GM12892 (cell line): ENCODE results near the gene CFAP69.
A peak's percentile ranks its signal among the peaks of the same experiment; 100 is the strongest.
"Not testable (repeated sequence)": the region's sequence is repeated elsewhere in the genome, so short reads cannot be mapped to it uniquely, and the experiment has no call there.

ENCODE experiments used
- DNase-seq: peaks from one replicate; pipeline ENCODE4 v3.0.0; 2011; ENCODE audit not compliant: insufficient read length
- FAIRE-seq: peaks from 2 replicates; lab custom pipeline; 2011; peaks lifted over from hg19 to GRCh38; lab: Jason Lieb, UNC
- POLR2A ChIP-seq: IDR thresholded peaks from 2 replicates; pipeline ENCODE4 v1.6.1; 2011; ENCODE audit warnings: low read depth, low read length, control low read depth
- POLR2AphosphoS5 ChIP-seq: IDR thresholded peaks from 2 replicates; pipeline ENCODE4 v1.6.1; 2011; ENCODE audit warnings: low read depth, low read length, control low read depth
- TAF1 ChIP-seq: IDR thresholded peaks from 2 replicates; pipeline ENCODE4 v1.6.1; 2011; ENCODE audit warnings: low read depth, mild to moderate bottlenecking, control low read depth, low read length, borderline replicate concordance

Gene CFAP69

GRCh38 chr7:90320801-90321494 lies 76.0 kb downstream of the CFAP69 start, which contains the start of gene FAM237B:
TSS of gene FAM237B (minus strand) at chr7:90321304. CDS start at chr7:90319748, 1,556 bp downstream.
- TF ChIP-seq TAF1 (no peak), POLR2AphosphoS5 (no peak), POLR2A (no peak)
- no peak for FAIRE-seq
- no peak for DNase-seq

- DNase-seq (no peak), FAIRE-seq (no peak)
- TF ChIP-seq TAF1 (no peak), POLR2AphosphoS5 (no peak), POLR2A (no peak)
Observed at GRCh38 chr7:90322837-90323236, 77.9 kb downstream of the CFAP69 start.

DNA sequence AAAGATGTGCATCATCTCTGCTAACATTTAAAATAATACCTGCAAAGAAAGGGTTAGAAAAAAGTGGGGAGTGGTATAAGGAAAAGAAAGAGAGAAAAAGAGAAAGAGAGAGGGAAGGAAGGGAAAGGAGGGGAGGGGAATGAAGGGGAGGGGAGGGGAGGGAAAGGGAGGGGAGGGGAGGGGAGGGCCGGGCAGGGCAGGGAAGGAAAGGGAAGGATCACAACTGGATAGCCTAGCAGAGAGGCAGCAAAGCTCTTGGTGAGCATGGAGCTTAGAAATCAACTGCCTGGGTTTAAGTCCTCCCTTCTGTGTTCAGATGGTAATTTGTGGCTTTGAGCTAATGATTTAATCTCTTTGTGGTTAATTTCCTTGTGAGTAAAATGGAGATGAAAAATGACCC lies 81.5 kb downstream of the CFAP69 start:
- FAIRE-seq (no peak), DNase-seq (no peak)
- no peak for TF ChIP-seq POLR2AphosphoS5
- no peak for TF ChIP-seq TAF1
- no peak for TF ChIP-seq POLR2A

DNA sequence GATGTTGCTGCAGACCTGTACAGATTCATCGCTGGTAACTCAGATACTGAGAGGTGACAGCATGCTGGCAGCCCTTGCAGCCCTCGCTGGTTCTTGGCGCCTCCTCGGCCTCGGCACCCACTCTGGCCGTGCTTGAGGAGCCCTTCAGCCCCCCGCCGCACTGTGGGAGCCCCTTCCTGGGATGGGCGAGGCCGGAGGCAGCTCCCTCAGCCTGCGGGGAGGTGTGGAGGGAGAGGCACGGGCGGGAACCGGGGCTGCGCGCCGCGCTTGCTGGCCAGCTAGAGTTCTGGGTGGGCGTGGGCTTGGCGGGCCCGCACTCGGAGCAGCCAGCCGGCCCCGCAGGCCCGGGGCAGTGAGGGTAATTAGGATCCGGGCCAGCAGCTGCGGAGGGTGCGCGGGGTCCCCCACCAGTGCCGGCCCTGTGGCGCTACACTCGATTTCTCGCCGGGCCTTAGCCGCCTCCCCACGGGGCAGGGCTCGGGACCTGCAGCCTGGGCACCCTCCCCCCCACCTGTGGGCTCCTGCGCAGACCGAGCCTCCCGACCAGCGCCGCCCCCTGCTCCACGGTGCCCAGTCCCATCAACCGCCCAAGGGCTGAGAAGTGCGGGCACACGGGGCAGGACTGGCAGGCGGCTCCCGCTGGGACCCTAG lies 89.3 kb downstream of the CFAP69 start:
- no peak for TF ChIP-seq POLR2A
- FAIRE-seq: no peak
- DNase-seq: no peak

GRCh38 chr7:90334926-90335325 lies 90.0 kb downstream of the CFAP69 start:
- FAIRE-seq, DNase-seq: not testable (repeated sequence)

GRCh38 chr7:90337106-90337505 lies 92.1 kb downstream of the CFAP69 start:
- no peak for TF ChIP-seq TAF1
- no peak for TF ChIP-seq POLR2A
- no peak for TF ChIP-seq POLR2AphosphoS5
- no peak for FAIRE-seq
- no peak for DNase-seq

DNA sequence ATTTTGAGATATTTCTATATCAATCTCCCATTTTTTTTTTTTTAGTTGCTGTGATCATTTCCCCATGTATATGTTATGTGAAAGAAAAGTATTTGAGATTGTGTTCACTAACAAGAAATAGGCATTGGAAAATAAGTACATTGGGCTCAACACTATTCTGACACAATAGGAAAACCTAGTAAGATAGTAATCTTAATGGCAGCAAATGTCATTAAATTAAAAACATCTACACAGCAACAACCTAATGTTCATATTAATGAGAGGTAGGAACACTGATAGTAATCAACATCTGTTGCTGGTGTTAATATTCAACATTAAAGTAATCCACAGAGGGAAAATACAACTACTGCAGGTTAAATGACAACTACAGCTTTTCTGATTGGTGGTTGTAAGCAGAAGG lies 100.0 kb downstream of the CFAP69 start:
- DNase-seq (no peak), FAIRE-seq (no peak)
- no peak for TF ChIP-seq TAF1
- TF ChIP-seq POLR2A: no peak
- no peak for TF ChIP-seq POLR2AphosphoS5

- no peak for FAIRE-seq
- no peak for DNase-seq
- TF ChIP-seq TAF1: no peak
- TF ChIP-seq POLR2AphosphoS5: no peak
- no peak for TF ChIP-seq POLR2A
Observed at GRCh38 chr7:90345595-90346335, 100.8 kb downstream of the CFAP69 start.

DNA sequence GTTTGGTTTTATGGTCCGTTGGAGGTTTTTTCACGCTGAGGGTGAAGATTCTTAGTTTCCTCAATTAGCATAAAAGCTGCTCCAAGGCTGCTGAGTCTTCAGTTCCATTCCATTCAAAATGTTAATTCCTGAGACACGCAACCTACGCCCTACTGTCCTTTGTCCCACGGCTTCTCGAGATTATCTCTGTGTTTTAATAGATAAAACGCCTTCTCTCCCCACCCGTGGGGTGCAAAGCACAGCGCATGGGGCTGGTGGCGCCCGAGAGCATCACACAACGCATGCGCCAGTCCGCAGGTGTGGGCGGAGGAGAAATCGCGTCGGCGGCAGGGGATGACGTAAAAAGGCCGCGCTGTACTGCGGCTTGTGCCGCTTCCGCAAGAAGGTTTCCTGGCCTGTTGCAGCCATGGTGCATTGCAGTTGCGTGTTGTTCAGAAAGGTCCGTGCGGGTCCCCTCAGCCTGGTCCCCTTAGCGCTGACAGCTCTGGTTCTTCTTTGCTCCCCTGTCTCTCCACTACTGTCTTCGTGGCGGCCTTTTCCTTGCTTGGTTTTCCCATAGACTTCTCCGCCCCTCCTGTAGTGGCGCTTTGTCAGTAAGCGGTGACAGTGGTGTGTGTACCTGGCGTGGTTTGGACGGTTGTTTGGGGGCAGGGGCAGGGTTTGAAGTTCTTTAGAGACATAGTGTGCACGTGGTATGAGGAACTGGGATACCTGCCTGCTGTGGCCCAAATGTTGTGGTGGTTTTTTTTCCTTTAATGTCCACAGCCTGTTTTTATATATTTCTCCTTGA lies 101.6 kb downstream of the CFAP69 start, which contains the start of gene GTPBP10:
GTPBP10 (plus strand) TSS at position 381 of the 790 bp plus-strand sequence; CDS start at position 407, 26 bp downstream.
- DNase-seq (peak; percentile 69), FAIRE-seq (peak; percentile 99)
- peak; percentile 99 for TF ChIP-seq POLR2AphosphoS5
- peak; percentile 75; the same call in 1 of the 2 replicates for TF ChIP-seq TAF1
- TF ChIP-seq POLR2A: peak; percentile 98

DNA sequence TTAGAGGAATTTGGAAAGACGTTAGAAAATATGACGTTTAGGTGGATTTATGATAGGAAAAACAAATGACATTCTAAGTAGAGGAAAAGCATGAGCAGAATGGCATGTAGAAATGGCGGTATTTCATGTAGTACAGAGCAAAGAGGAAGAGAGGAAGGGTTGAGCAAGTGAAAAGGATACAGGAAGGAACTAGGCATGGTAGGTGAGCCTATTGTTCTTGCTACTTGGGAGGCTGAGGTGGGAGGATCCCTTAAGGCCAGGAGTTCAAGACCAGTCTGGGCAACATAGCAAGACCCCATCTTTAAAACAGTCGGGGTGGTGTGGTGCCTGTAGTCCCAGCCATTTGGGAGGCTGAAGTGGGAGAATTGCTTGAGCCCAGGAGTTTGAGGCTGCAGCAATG lies 102.8 kb downstream of the CFAP69 start:
- TF ChIP-seq POLR2A: no peak
- TF ChIP-seq TAF1: no peak
- TF ChIP-seq POLR2AphosphoS5: no peak
- no peak for FAIRE-seq
- DNase-seq: no peak

DNA sequence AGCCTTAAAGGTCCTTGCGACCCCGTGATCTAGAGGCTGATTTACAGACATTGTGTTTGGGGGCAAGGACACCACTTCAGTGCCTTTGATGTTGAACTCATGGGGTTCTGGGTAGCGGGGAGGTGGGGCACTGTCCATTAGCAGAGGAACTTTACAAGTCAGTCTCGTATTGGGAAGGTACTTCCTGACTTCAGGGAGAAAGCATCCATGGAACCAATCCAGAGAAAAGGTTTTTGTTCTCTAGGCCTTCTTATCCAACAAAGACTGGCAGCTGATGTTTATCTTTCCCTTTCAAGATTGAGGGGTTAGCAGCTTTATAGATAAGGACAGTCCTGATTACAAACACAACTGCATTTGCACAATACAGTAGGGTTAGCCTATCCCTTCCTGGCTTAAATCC lies 104.3 kb downstream of the CFAP69 start:
- DNase-seq (no peak), FAIRE-seq (no peak)
- no peak for TF ChIP-seq POLR2A
- TF ChIP-seq POLR2AphosphoS5: no peak
- TF ChIP-seq TAF1: no peak

DNA sequence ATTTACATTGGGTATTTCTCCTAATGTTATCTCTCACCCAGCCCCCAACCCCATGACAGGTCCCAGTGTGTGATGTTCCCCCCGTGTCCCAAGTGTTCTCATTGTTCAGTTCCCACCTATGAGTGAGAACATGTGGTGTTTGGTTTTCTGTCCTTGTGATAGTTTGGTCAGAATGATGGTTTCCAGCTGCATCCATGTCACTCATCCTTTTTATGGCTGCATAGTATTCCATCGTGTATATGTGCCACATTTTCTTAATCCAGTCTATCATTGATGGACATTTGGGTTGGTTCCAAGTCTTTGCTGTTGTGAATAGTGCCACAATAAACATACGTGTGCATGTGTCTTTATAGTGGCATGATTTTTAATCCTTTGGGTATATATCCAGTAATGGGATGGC lies 105.1 kb downstream of the CFAP69 start:
- DNase-seq, FAIRE-seq: not testable (repeated sequence)
